Caco-2 (cell line): Measurements from ENCODE around the gene CFAP20. TPM values are rescaled to one million over a fixed set of nuclear protein-coding genes. Genes with fewer than 3 reads are reported as not detected.

ENCODE experiments used
- BruUV-seq: library from RNA; stranded (reverse); fragments of 400-500 nt; replicated peaks from 2 replicates; lab custom pipeline; 2021; lab: Mats Ljungman, UMichigan
- CTCF ChIA-PET: fragments of 300-600 bp; sonication (Branson Sonifier 250); formaldehyde crosslinking; loops from one replicate; lab custom pipeline; 2022; ENCODE audit warnings: antibody characterized with exemption; lab: Charles Lee
- POLR2A ChIA-PET: fragments of 300-600 bp; sonication (Branson Sonifier 250); formaldehyde crosslinking; loops from one replicate; lab custom pipeline; 2022; ENCODE audit warnings: antibody characterized with exemption; lab: Charles Lee
- DNase-seq, 2 experiments: peaks; one replicate each; pipeline versions ENCODE4 v3.0.0 to v3.0.0-alpha.2; 2020 to 2022
- H3K27me3 ChIP-seq: replicated peaks from 2 replicates; pipeline ENCODE4 v1.6.0; 2011; ENCODE audit warnings: low read length; ENCODE audit not compliant: control insufficient read depth, insufficient read depth
- H3K36me3 ChIP-seq: 2 replicates; pipeline ENCODE4 v1.5.1; 2011; ENCODE audit warnings: low read length; ENCODE audit not compliant: control insufficient read depth, insufficient read depth
- H3K4me1 ChIP-seq: fragments of 250-450 bp; sonication (Bioruptor Pico); 2 replicates; pipeline ENCODE4 v1.5.1; 2020; ENCODE audit warnings: mild to moderate bottlenecking
- H3K4me3 ChIP-seq: 2 replicates; pipeline ENCODE4 v1.5.1; 2011; ENCODE audit warnings: low read depth, mild to moderate bottlenecking, control low read depth, low read length
- H3K9me3 ChIP-seq: fragments of 250-450 bp; sonication (Bioruptor Pico); 2 replicates; pipeline ENCODE4 v1.5.1; 2020; ENCODE audit warnings: mild to moderate bottlenecking, moderate library complexity
- H3K27ac Mint-ChIP-seq: one replicate; pipeline ENCODE4 v1.8.0; 2022; ENCODE audit warnings: mixed read lengths; ENCODE audit not compliant: unreplicated experiment
- H3K27me3 Mint-ChIP-seq: one replicate; pipeline ENCODE4 v1.8.0; 2022; ENCODE audit warnings: mixed read lengths; ENCODE audit not compliant: insufficient read depth, unreplicated experiment
- H3K36me3 Mint-ChIP-seq: one replicate; pipeline ENCODE4 v1.8.0; 2022; ENCODE audit warnings: mild to moderate bottlenecking, mixed read lengths; ENCODE audit not compliant: insufficient read depth, unreplicated experiment
- H3K4me1 Mint-ChIP-seq: one replicate; pipeline ENCODE4 v1.8.0; 2022; ENCODE audit warnings: low read depth, mixed read lengths; ENCODE audit not compliant: unreplicated experiment
- H3K4me3 Mint-ChIP-seq: one replicate; pipeline ENCODE4 v1.8.0; 2022; ENCODE audit warnings: mild to moderate bottlenecking, moderate library complexity, mixed read lengths; ENCODE audit not compliant: unreplicated experiment
- H3K9me3 Mint-ChIP-seq: one replicate; pipeline ENCODE4 v1.8.0; 2022; ENCODE audit warnings: mixed read lengths; ENCODE audit not compliant: unreplicated experiment
- CTCF ChIP-seq, 2 experiments: fragments of 200-600 bp in 1 of 2; IDR thresholded peaks; 1 replicate in 1 of 2; 2 replicates in 1 of 2; pipeline versions ENCODE4 v1.5.1 to v1.8.0; 2011 to 2022; ENCODE audit warnings: antibody characterized with exemption in 1 of 2, control low read depth in 1 of 2, inconsistent platforms in 1 of 2, low read depth in 1 of 2, low read length in 1 of 2, mild to moderate bottlenecking in 1 of 2, moderate library complexity in 1 of 2; ENCODE audit not compliant: insufficient read depth in 1 of 2, severe bottlenecking in 1 of 2, unreplicated experiment in 1 of 2
- intact Hi-C: fragments of 100-400 bp; cut with micrococcal nuclease; formaldehyde crosslinking; loops from one replicate; pipeline ENCODE4 v1.10.0; 2022; ENCODE audit not compliant: unreplicated experiment
- total RNA-seq: library from RNA; stranded (reverse); gene quantifications from 2 replicates; pipeline ENCODE4 v1.2.3, GENCODE V29; 2022

CFAP20 gene
- total RNA-seq, 1 experiment from 2014 or later, result 73.2 TPM

- Mint-ChIP-seq H3K4me3 (no peak overlapping the region), H3K9me3 (no peaks in the 10 kb centered on the region), H3K4me1 (no peaks in the 10 kb centered on the region), H3K27me3 (no peaks in the 10 kb centered on the region), H3K27ac (no peak overlapping the region), H3K36me3 (no peaks in the 10 kb centered on the region)
- Histone ChIP-seq H3K27me3 (no peaks in the 10 kb centered on the region), H3K4me3 (no peak overlapping the region), H3K36me3 (no peaks in the 10 kb centered on the region), H3K9me3 (0 out of 2 replicates have a peak, but pooled peaks cover 3% of the 10 kb centered on the region), H3K4me1 (no peaks in the 10 kb centered on the region)
- BruUV-seq, result no TSS peak
- intact Hi-C loops, result no loop called here
- ChIA-PET POLR2A (no interaction called here), CTCF (no interaction called here)
- TF ChIP-seq CTCF (IDR thresholded peaks at IDR 0.05; ENCODE audit: insufficient read depth in 1 of 2, low read depth in 1 of 2, low read length in 1 of 2, severe bottlenecking in 1 of 2, unreplicated experiment in 1 of 2), result no peak
- no peak for DNase-seq
Observed at GRCh38 chr16:58085584-58086251, 43.5 kb downstream of the CFAP20 start.

GRCh38 chr16:58085171-58085570 is 44.0 kb downstream of the CFAP20 start:
- H3K27me3 ChIP-seq, result no peaks in the 10 kb centered on the region
- ChIA-PET POLR2A (no interaction called here), CTCF (no interaction called here)
- Mint-ChIP-seq H3K9me3 (no peaks in the 10 kb centered on the region), H3K36me3 (no peaks in the 10 kb centered on the region), H3K27ac (no peak overlapping the region), H3K27me3 (no peaks in the 10 kb centered on the region), H3K4me1 (no peaks in the 10 kb centered on the region), H3K4me3 (no peak overlapping the region)
- H3K4me3 ChIP-seq, result no peak overlapping the region
- no peaks in the 10 kb centered on the region for H3K4me1 ChIP-seq
- H3K9me3 ChIP-seq, result 0 out of 2 replicates have a peak, but pooled peaks cover 3% of the 10 kb centered on the region
- intact Hi-C loops, result no loop called here
- TF ChIP-seq CTCF (IDR thresholded peaks at IDR 0.05; ENCODE audit: insufficient read depth in 1 of 2, low read depth in 1 of 2, low read length in 1 of 2, severe bottlenecking in 1 of 2, unreplicated experiment in 1 of 2), result no peak
- no peak for DNase-seq
- H3K36me3 ChIP-seq, result no peaks in the 10 kb centered on the region
- BruUV-seq, result no TSS peak

GRCh38 chr16:58084635-58085034 is 44.5 kb downstream of the CFAP20 start:
- Mint-ChIP-seq H3K9me3 (no peaks in the 10 kb centered on the region), H3K27me3 (no peaks in the 10 kb centered on the region), H3K27ac (no peak overlapping the region), H3K36me3 (no peaks in the 10 kb centered on the region), H3K4me3 (no peak overlapping the region), H3K4me1 (no peaks in the 10 kb centered on the region)
- intact Hi-C loops, result no loop called here
- H3K36me3 ChIP-seq, result no peaks in the 10 kb centered on the region
- 0 out of 2 replicates have a peak, but pooled peaks cover 3% of the 10 kb centered on the region for H3K9me3 ChIP-seq
- no peaks in the 10 kb centered on the region for H3K27me3 ChIP-seq
- ChIA-PET POLR2A (no interaction called here), CTCF (no interaction called here)
- TF ChIP-seq CTCF (IDR thresholded peaks at IDR 0.05; ENCODE audit: insufficient read depth in 1 of 2, low read depth in 1 of 2, low read length in 1 of 2, severe bottlenecking in 1 of 2, unreplicated experiment in 1 of 2), result no peak
- no peak for DNase-seq
- H3K4me3 ChIP-seq, result no peak overlapping the region
- H3K4me1 ChIP-seq, result no peaks in the 10 kb centered on the region
- BruUV-seq, result no TSS peak
